HEK293 (cell line): ENCODE measurements around the gene ANKRD30A.

Experiments used
- GLIS1 ChIP-seq: fragments of 450-650 bp; formaldehyde crosslinking; IDR thresholded peaks from 2 replicates; pipeline ENCODE4 v1.5.1; 2016; ENCODE audit warnings: missing biosample characterization, missing genetic modification characterization
- ZNF214 ChIP-seq: fragments of 450-650 bp; formaldehyde crosslinking; IDR thresholded peaks from 2 replicates; pipeline ENCODE4 v1.5.1; 2017; ENCODE audit warnings: missing biosample characterization, mild to moderate bottlenecking, missing genetic modification characterization, borderline replicate concordance
- ZNF24 ChIP-seq: fragments of 450-650 bp; formaldehyde crosslinking; IDR thresholded peaks from 2 replicates; pipeline ENCODE4 v1.5.1; 2016; ENCODE audit warnings: missing biosample characterization, missing genetic modification characterization
- TF ChIP-seq, protein P1 (sequence below): fragments of 450-650 bp; formaldehyde crosslinking; IDR thresholded peaks from 2 replicates; pipeline ENCODE4 v1.5.1; 2016; ENCODE audit warnings: missing biosample characterization, missing genetic modification characterization
- TF ChIP-seq, protein P2 (sequence below): fragments of 450-650 bp; formaldehyde crosslinking; IDR thresholded peaks from 2 replicates; pipeline ENCODE4 v1.5.1; 2016; ENCODE audit warnings: missing biosample characterization, missing genetic modification characterization, borderline replicate concordance
- TF ChIP-seq, protein P3 (sequence below): fragments of 450-650 bp; formaldehyde crosslinking; IDR thresholded peaks from 2 replicates; pipeline ENCODE4 v1.5.1; 2016; ENCODE audit warnings: missing biosample characterization, missing genetic modification characterization

DNA sequence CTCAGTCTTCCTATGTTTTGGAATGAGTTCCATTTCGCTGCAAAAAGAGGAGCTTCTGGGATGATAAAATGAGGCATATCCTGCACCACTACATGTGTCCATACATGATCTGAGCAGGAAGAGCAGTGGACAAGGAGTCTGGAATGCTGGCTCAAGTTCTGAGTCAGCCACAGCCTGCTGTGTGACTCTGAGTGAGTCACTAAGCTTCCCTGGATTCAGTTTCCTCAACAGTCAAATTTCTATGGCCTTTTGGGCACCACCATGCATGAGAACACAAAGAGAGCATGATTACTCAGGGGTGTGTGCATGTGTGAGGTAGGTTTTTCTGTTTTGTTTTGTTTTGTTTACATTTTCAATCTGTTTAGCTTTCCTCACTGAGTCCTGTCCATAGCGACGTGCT, 254.6 kb downstream of the ANKRD30A start:
- no peak for TF ChIP-seq GLIS1 (tag by site-specific recombination)
- TF ChIP-seq, protein P1, sequence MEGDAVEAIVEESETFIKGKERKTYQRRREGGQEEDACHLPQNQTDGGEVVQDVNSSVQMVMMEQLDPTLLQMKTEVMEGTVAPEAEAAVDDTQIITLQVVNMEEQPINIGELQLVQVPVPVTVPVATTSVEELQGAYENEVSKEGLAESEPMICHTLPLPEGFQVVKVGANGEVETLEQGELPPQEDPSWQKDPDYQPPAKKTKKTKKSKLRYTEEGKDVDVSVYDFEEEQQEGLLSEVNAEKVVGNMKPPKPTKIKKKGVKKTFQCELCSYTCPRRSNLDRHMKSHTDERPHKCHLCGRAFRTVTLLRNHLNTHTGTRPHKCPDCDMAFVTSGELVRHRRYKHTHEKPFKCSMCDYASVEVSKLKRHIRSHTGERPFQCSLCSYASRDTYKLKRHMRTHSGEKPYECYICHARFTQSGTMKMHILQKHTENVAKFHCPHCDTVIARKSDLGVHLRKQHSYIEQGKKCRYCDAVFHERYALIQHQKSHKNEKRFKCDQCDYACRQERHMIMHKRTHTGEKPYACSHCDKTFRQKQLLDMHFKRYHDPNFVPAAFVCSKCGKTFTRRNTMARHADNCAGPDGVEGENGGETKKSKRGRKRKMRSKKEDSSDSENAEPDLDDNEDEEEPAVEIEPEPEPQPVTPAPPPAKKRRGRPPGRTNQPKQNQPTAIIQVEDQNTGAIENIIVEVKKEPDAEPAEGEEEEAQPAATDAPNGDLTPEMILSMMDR (tag by site-specific recombination), result no peak
- TF ChIP-seq, protein P2, sequence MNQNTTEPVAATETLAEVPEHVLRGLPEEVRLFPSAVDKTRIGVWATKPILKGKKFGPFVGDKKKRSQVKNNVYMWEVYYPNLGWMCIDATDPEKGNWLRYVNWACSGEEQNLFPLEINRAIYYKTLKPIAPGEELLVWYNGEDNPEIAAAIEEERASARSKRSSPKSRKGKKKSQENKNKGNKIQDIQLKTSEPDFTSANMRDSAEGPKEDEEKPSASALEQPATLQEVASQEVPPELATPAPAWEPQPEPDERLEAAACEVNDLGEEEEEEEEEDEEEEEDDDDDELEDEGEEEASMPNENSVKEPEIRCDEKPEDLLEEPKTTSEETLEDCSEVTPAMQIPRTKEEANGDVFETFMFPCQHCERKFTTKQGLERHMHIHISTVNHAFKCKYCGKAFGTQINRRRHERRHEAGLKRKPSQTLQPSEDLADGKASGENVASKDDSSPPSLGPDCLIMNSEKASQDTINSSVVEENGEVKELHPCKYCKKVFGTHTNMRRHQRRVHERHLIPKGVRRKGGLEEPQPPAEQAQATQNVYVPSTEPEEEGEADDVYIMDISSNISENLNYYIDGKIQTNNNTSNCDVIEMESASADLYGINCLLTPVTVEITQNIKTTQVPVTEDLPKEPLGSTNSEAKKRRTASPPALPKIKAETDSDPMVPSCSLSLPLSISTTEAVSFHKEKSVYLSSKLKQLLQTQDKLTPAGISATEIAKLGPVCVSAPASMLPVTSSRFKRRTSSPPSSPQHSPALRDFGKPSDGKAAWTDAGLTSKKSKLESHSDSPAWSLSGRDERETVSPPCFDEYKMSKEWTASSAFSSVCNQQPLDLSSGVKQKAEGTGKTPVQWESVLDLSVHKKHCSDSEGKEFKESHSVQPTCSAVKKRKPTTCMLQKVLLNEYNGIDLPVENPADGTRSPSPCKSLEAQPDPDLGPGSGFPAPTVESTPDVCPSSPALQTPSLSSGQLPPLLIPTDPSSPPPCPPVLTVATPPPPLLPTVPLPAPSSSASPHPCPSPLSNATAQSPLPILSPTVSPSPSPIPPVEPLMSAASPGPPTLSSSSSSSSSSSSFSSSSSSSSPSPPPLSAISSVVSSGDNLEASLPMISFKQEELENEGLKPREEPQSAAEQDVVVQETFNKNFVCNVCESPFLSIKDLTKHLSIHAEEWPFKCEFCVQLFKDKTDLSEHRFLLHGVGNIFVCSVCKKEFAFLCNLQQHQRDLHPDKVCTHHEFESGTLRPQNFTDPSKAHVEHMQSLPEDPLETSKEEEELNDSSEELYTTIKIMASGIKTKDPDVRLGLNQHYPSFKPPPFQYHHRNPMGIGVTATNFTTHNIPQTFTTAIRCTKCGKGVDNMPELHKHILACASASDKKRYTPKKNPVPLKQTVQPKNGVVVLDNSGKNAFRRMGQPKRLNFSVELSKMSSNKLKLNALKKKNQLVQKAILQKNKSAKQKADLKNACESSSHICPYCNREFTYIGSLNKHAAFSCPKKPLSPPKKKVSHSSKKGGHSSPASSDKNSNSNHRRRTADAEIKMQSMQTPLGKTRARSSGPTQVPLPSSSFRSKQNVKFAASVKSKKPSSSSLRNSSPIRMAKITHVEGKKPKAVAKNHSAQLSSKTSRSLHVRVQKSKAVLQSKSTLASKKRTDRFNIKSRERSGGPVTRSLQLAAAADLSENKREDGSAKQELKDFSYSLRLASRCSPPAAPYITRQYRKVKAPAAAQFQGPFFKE, result no peak
- TF ChIP-seq ZNF24 (tag by site-specific recombination), result no peak
- TF ChIP-seq ZNF214 (tag by site-specific recombination), result no peak
- TF ChIP-seq, protein P3, sequence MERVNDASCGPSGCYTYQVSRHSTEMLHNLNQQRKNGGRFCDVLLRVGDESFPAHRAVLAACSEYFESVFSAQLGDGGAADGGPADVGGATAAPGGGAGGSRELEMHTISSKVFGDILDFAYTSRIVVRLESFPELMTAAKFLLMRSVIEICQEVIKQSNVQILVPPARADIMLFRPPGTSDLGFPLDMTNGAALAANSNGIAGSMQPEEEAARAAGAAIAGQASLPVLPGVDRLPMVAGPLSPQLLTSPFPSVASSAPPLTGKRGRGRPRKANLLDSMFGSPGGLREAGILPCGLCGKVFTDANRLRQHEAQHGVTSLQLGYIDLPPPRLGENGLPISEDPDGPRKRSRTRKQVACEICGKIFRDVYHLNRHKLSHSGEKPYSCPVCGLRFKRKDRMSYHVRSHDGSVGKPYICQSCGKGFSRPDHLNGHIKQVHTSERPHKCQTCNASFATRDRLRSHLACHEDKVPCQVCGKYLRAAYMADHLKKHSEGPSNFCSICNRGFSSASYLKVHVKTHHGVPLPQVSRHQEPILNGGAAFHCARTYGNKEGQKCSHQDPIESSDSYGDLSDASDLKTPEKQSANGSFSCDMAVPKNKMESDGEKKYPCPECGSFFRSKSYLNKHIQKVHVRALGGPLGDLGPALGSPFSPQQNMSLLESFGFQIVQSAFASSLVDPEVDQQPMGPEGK, result no peak
